ENCODE data around the gene RANBP3.

DNA sequence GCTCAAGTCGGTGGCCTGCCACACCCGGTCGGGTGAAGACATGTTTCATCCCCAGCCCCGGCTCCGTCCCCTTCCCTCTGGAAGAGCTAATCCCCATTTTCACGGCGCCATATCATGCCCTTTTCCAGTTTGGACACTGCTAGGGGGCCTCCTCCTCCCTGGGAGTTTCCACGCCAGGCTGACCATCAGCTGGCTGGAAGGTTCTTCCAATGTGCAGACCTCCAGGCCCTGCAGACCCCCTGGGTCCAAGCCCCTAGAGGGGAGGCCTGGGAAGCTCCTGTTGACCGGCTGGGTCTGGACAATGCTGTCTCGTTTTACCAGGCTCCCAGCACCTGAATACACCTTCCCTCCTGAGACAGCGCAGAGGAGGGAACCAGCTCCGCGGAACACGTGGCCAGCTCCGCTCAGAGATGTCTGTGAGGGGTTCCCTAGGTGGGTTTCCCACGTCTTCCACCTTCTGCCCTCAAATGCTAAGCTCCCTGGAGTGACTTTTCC, 44.7 kb upstream of the RANBP3 start:
- TF ChIP-seq, protein P1, sequence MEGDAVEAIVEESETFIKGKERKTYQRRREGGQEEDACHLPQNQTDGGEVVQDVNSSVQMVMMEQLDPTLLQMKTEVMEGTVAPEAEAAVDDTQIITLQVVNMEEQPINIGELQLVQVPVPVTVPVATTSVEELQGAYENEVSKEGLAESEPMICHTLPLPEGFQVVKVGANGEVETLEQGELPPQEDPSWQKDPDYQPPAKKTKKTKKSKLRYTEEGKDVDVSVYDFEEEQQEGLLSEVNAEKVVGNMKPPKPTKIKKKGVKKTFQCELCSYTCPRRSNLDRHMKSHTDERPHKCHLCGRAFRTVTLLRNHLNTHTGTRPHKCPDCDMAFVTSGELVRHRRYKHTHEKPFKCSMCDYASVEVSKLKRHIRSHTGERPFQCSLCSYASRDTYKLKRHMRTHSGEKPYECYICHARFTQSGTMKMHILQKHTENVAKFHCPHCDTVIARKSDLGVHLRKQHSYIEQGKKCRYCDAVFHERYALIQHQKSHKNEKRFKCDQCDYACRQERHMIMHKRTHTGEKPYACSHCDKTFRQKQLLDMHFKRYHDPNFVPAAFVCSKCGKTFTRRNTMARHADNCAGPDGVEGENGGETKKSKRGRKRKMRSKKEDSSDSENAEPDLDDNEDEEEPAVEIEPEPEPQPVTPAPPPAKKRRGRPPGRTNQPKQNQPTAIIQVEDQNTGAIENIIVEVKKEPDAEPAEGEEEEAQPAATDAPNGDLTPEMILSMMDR (IDR thresholded peaks at IDR 0.05) = peak in 2 of 5 experiments; percentile 9 to 29
- TF ChIP-seq POLR2A (IDR thresholded peaks at IDR 0.05) = no peak
